Bone marrow (tissue), 2 donors: ENCODE results near the gene TMEM219.
"Not testable (repeated sequence)": the region's sequence is repeated elsewhere in the genome, so short reads cannot be mapped to it uniquely, and the experiment has no call there.

Experiments
- DNase-seq, 2 donors: peaks; one replicate each; lab custom pipeline; 2025; lab: John Stamatoyannopoulos, UW

The TMEM219 gene

GRCh38 chr16:29951625-29952365, 10.1 kb upstream of the TMEM219 start:
- no peak for DNase-seq

GRCh38 chr16:29958756-29959155, 3.1 kb upstream of the TMEM219 start:
- DNase-seq: no peak

- no peak for DNase-seq
Measured at GRCh38 chr16:29959293-29959692, 2.6 kb upstream of the TMEM219 start.

GRCh38 chr16:29959821-29960220, 2.1 kb upstream of the TMEM219 start:
- not testable (repeated sequence) for DNase-seq

- DNase-seq: no peak
Measured at GRCh38 chr16:29961127-29961478, 776 bp upstream of the TMEM219 start.

- peak; percentile 24 to 26 for DNase-seq
Measured at GRCh38 chr16:29962344-29962994, 590 bp downstream of the TMEM219 start.

GRCh38 chr16:29963021-29963743, 1.3 kb downstream of the TMEM219 start:
- DNase-seq: no peak

- no peak for DNase-seq
Measured at GRCh38 chr16:29968205-29968604, 6.3 kb downstream of the TMEM219 start.

- no peak for DNase-seq
Measured at GRCh38 chr16:29971304-29971703, 9.4 kb downstream of the TMEM219 start.

- no peak for DNase-seq
Measured at GRCh38 chr16:29972500-29972899, 10.6 kb downstream of the TMEM219 start.

GRCh38 chr16:29972992-29973383, 11.1 kb downstream of the TMEM219 start:
- DNase-seq: no peak

GRCh38 chr16:29973384-29974246, 11.7 kb downstream of the TMEM219 start, which contains the start of gene TAOK2:
TAOK2 (plus strand) TSS chr16:29973868; CDS start chr16:29977773, 3,905 bp downstream.
- DNase-seq: peak; percentile 97 to 99

GRCh38 chr16:29974291-29975133, 12.6 kb downstream of the TMEM219 start:
- DNase-seq: no peak

- no peak for DNase-seq
Measured at GRCh38 chr16:29975134-29975538, 13.3 kb downstream of the TMEM219 start.

- DNase-seq: no peak
Measured at GRCh38 chr16:29975811-29976511, 14.1 kb downstream of the TMEM219 start.

- no peak for DNase-seq
Measured at GRCh38 chr16:29977063-29977825, 15.4 kb downstream of the TMEM219 start.

- no peak for DNase-seq
Measured at GRCh38 chr16:29978081-29978480, 16.2 kb downstream of the TMEM219 start.

GRCh38 chr16:29978564-29979270, 16.8 kb downstream of the TMEM219 start:
- DNase-seq: no peak
